Pancreas (tissue), 10 donors: Measurements from ENCODE around the gene RAB3IP. TPM values are rescaled to one million over a fixed set of nuclear protein-coding genes. Genes with fewer than 3 reads are reported as not detected.

ENCODE experiments used
- ATAC-seq, 4 donors: fragments of 200-7000 bp; cut with Tn5 transposase; one replicate each; pipeline versions ENCODE4 v1.8.0 to v1.9.1; 2020; ENCODE audit warnings: mild to moderate bottlenecking in 4 of 4, moderate library complexity in 4 of 4
- DNase-seq, 6 donors: peaks; one replicate each; pipeline ENCODE4 v3.0.0-alpha.2; 2020
- FAIRE-seq: peaks from 2 replicates; lab custom pipeline; 2012; peaks lifted over from hg19 to GRCh38; lab: Jason Lieb, UNC
- H3K27ac ChIP-seq, 4 donors: fragments of 200-600 bp; sonication (generic); 1 replicate in 3 of 4; 2 replicates in 1 of 4; pipeline versions ENCODE4 v1.5.0 to v1.8.0; 2020
- H3K27me3 ChIP-seq, 4 donors: fragments of 200-600 bp; one replicate each; pipeline ENCODE4 v1.8.0; 2021
- H3K36me3 ChIP-seq, 3 donors: fragments of 200-600 bp; sonication (generic) in 1 of 3; one replicate each; pipeline versions ENCODE4 v1.5.0 to v1.8.0; 2020 to 2021
- H3K4me1 ChIP-seq, 3 donors: fragments of 200-600 bp; one replicate each; pipeline ENCODE4 v1.8.0; 2021
- H3K4me3 ChIP-seq, 4 donors: fragments of 200-600 bp; sonication (generic) in 2 of 4; one replicate each; pipeline versions ENCODE4 v1.5.0 to v1.8.0; 2020 to 2021
- H3K9me3 ChIP-seq, 4 donors: fragments of 200-600 bp; one replicate each; pipeline ENCODE4 v1.8.0; 2021
- WGBS, 2 donors: extraction: QIAGEN DNeasy Blood & Tissue Kit; methylation state at CpG; one replicate each; pipeline ENCODE4 v1.1.7; 2013; 5-methylcytosine and 5-hydroxymethylcytosine counted together
- intact Hi-C, 3 donors: fragments of 100-400 bp; cut with DNase I; formaldehyde crosslinking; loops; one replicate each; pipeline versions ENCODE4 v1.11.1 to v1.14.2; 2022
- polyA plus RNA-seq, 2 donors: library from polyadenylated mRNA; stranded (reverse); fragments of 200-250 nt; gene quantifications; one replicate each; pipeline ENCODE4 v1.2.3, GENCODE V29; 2013
- total RNA-seq, 6 donors: library from RNA; stranded (reverse); fragmentation: NEBNext Ultra II Directional in 4 of 6; extraction: Animal tissue kit (Norgen Biotek cat#: 25700) in 4 of 6; gene quantifications; one replicate each; pipeline versions ENCODE4 v1.2.1 to v1.2.4, GENCODE V29; 2021 to 2023
- TF ChIP-seq, protein P1 (sequence below), 4 donors: fragments of 200-600 bp; sonication (generic) in 3 of 4; IDR thresholded peaks; one replicate each; pipeline versions ENCODE4 v1.5.0 to v1.8.0; 2021; ENCODE audit warnings: antibody characterized with exemption in 4 of 4
- donor health status: healthy with polysubstance abuse.
- donor health status: DM: no; HTN: no; CAD: no; lungs with moderate emphysema.
- donor health status: DM: no; HTN: no; CAD: no.
- donor health status: control.
- donor health status: control.
- donor health status: Bipolar disorder and iron deficiency.
- donor health status: DM: yes; HTN: yes; CAD: no.
- donor health status: DM: no; HTN: no; CAD: no.
- donor health status: DM: no; HTN: no; CAD: no.
- donor health status: DM: yes; HTN: yes; CAD: no.

The RAB3IP gene
- total and polyA plus RNA-seq, 8 donors, result 19.4 to 38.0 (median 28.1) TPM

GRCh38 chr12:69836015-69836414, 97.4 kb downstream of the RAB3IP start:
- Histone ChIP-seq H3K36me3 (no peaks in the 10 kb centered on the region), H3K4me3 (no peak overlapping the region), H3K4me1 (peaks cover 0 to 4% (median 0%) of the 10 kb centered on the region in 3 donors), H3K27me3 (no peaks in the 10 kb centered on the region), H3K9me3 (no peaks in the 10 kb centered on the region), H3K27ac (peak overlapping the region in 2 of 4 donors; percentile 18 to 64)
- no peak for FAIRE-seq
- intact Hi-C loops, result no loop called here
- WGBS, 2 donors, result 78 to 88% methylated on average over 13 of the region's 13 CpGs
- DNase-seq, result no peak
- no peak for ATAC-seq
- TF ChIP-seq, protein P1, sequence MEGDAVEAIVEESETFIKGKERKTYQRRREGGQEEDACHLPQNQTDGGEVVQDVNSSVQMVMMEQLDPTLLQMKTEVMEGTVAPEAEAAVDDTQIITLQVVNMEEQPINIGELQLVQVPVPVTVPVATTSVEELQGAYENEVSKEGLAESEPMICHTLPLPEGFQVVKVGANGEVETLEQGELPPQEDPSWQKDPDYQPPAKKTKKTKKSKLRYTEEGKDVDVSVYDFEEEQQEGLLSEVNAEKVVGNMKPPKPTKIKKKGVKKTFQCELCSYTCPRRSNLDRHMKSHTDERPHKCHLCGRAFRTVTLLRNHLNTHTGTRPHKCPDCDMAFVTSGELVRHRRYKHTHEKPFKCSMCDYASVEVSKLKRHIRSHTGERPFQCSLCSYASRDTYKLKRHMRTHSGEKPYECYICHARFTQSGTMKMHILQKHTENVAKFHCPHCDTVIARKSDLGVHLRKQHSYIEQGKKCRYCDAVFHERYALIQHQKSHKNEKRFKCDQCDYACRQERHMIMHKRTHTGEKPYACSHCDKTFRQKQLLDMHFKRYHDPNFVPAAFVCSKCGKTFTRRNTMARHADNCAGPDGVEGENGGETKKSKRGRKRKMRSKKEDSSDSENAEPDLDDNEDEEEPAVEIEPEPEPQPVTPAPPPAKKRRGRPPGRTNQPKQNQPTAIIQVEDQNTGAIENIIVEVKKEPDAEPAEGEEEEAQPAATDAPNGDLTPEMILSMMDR (IDR thresholded peaks at IDR 0.05), result no peak

GRCh38 chr12:69837191-69837590, 98.5 kb downstream of the RAB3IP start:
- H3K27ac ChIP-seq, result peak overlapping the region in 3 of 4 donors; percentile 22 to 64 (median 30)
- WGBS, 2 donors, result 69 to 71% methylated on average over 4 of the region's 4 CpGs
- H3K9me3 ChIP-seq, result no peaks in the 10 kb centered on the region
- TF ChIP-seq, protein P1 (IDR thresholded peaks at IDR 0.05), result no peak
- intact Hi-C loops, result no loop called here
- no peak for DNase-seq
- no peaks in the 10 kb centered on the region for H3K27me3 ChIP-seq
- H3K36me3 ChIP-seq, result no peaks in the 10 kb centered on the region
- FAIRE-seq, result no peak
- peaks cover 0 to 4% (median 0%) of the 10 kb centered on the region in 3 donors for H3K4me1 ChIP-seq
- ATAC-seq, result peak in 2 of 4 donors; percentile 36 to 51
- H3K4me3 ChIP-seq, result no peak overlapping the region

DNA sequence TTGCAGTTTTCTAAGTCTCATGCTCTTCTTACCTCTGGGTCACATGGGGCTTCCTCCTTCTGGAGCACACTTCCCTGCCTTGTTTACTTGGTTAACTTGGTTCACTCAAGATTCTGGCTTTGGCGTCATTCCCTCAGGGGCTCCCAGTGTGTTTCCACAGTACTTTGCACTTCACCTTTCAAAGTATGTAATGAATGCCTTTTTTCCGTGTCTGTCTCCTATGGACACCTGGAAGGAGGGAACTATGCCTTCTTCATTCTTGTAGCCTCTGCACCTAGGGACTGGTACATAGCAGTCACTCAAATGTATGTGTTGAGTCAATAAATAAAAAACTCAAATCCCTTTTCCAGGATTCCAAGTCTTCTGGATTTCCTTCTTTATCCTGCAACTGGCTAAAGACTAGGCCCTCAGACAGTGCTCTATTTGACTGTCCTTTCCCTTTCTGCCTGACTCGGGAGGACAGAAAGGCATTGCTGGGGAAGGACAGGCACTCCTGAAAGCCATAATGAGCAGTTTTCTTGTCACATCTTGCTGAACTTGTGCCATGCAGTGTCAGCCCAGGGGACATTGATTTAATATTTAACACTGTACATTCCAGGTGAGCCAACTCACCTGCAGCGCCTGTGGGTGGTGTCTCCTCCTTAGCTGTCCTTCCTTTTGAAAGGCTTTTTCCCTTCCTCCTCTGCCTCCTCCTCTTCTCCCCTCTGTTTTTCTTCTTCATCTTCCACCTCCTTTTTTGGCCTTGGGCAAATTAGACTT, 99.2 kb downstream of the RAB3IP start:
- no peaks in the 10 kb centered on the region for H3K36me3 ChIP-seq
- no peak for FAIRE-seq
- intact Hi-C loops, result no loop called here
- H3K4me1 ChIP-seq, result peaks cover 0 to 4% (median 0%) of the 10 kb centered on the region in 3 donors
- H3K9me3 ChIP-seq, result no peaks in the 10 kb centered on the region
- H3K27me3 ChIP-seq, result no peaks in the 10 kb centered on the region
- no peak overlapping the region for H3K4me3 ChIP-seq
- TF ChIP-seq, protein P1 (IDR thresholded peaks at IDR 0.05), result no peak
- H3K27ac ChIP-seq, result peak overlapping the region in 3 of 4 donors; percentile 22 to 64 (median 30)
- ATAC-seq, result peak; percentile 44 to 76 (median 60)
- no peak for DNase-seq
- WGBS, 2 donors, result 44 to 46% methylated on average over 4 of the region's 4 CpGs

DNA sequence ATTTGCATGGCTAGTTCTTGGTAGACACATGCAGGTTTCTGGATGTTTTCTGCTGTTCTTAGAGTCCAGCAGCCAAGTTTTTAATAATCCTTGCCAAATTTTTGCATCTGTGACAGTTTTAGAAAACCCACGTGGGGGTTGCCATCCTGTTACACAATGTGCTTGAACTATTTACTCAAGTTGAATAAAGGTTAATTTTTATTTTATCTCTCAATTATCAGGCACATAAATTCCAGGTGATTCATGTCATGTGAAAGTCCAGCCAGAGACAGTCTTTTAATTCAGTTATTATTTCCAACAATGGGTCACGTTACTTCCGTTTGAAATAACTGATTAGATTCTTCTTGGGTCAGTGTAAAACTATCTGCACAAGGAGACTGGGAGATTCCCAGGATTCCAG, 102.1 kb downstream of the RAB3IP start:
- H3K4me3 ChIP-seq, result no peak overlapping the region
- H3K4me1 ChIP-seq, result peaks cover 0 to 4% (median 0%) of the 10 kb centered on the region in 3 donors
- DNase-seq, result peak in 2 of 6 donors; percentile 26 to 39
- 14 to 30% methylated on average over 3 of the region's 3 CpGs for WGBS, 2 donors
- no peaks in the 10 kb centered on the region for H3K27me3 ChIP-seq
- intact Hi-C loops, result no loop called here
- no peak for FAIRE-seq
- H3K36me3 ChIP-seq, result no peaks in the 10 kb centered on the region
- TF ChIP-seq, protein P1 (IDR thresholded peaks at IDR 0.05), result no peak
- peak overlapping the region in 2 of 4 donors; percentile 6 to 10 for H3K27ac ChIP-seq
- ATAC-seq, result peak; percentile 53 to 77 (median 66)
- no peaks in the 10 kb centered on the region for H3K9me3 ChIP-seq

- intact Hi-C loops, result no loop called here
- FAIRE-seq (no peak), ATAC-seq (no peak), DNase-seq (no peak)
- H3K4me3 ChIP-seq, result no peak overlapping the region
- no peaks in the 10 kb centered on the region for H3K36me3 ChIP-seq
- TF ChIP-seq, protein P1 (IDR thresholded peaks at IDR 0.05), result no peak
- no peaks in the 10 kb centered on the region for H3K9me3 ChIP-seq
- H3K27me3 ChIP-seq, result no peaks in the 10 kb centered on the region
- 68 to 82% methylated on average over 2 of the region's 2 CpGs for WGBS, 2 donors
- no peak overlapping the region for H3K27ac ChIP-seq
- H3K4me1 ChIP-seq, result no peaks in the 10 kb centered on the region
Measured at GRCh38 chr12:69843608-69844007, 104.9 kb downstream of the RAB3IP start.
